HFFc6 (cell line): ENCODE results near the gene SEMA4D. TPM values are rescaled to one million over a fixed set of nuclear protein-coding genes. Genes with fewer than 3 reads are reported as not detected.

Source experiments
- DNase-seq: peaks from one replicate; pipeline ENCODE4 v3.0.0-alpha.2; 2018
- H3K27ac Mint-ChIP-seq: 2 replicates; pipeline ENCODE4 v1.8.0; 2020; ENCODE audit warnings: mild to moderate bottlenecking, mixed read lengths
- H3K27me3 Mint-ChIP-seq: 2 replicates; pipeline ENCODE4 v1.8.0; 2021; ENCODE audit warnings: mild to moderate bottlenecking, moderate library complexity, mixed read lengths; ENCODE audit not compliant: insufficient read depth
- H3K36me3 Mint-ChIP-seq: 2 replicates; pipeline ENCODE4 v1.8.0; 2021; ENCODE audit warnings: low read depth, mixed read lengths
- H3K4me1 Mint-ChIP-seq: 2 replicates; pipeline ENCODE4 v1.8.0; 2020; ENCODE audit warnings: low read depth, mixed read lengths
- H3K4me3 Mint-ChIP-seq: 2 replicates; pipeline ENCODE4 v1.8.0; 2020; ENCODE audit warnings: mild to moderate bottlenecking, moderate library complexity, mixed read lengths
- H3K9me3 Mint-ChIP-seq: 2 replicates; pipeline ENCODE4 v1.8.0; 2020; ENCODE audit warnings: mild to moderate bottlenecking, mixed read lengths
- CTCF ChIP-seq: fragments of 200-600 bp; sonication (generic); IDR thresholded peaks from 2 replicates; pipeline ENCODE4 v1.5.0; 2021; ENCODE audit warnings: antibody characterized with exemption, mild to moderate bottlenecking
- total RNA-seq, 6 experiments: library from RNA; stranded (reverse); fragmentation: NEBNext Ultra II Directional; extraction: Animal tissue kit (Norgen Biotek cat#: 25700); gene quantifications; 2 replicates in 1 of 6; 3 replicates in 5 of 6; pipeline ENCODE4 v1.2.3, GENCODE V29; 2021

SEMA4D gene
- total RNA-seq, 6 experiments from 2014 or later: not detected

GRCh38 chr9:89417832-89418473 is 80.0 kb downstream of the SEMA4D start:
- no peak overlapping the region for H3K27ac Mint-ChIP-seq
- H3K4me1 Mint-ChIP-seq: peaks cover 8% of the 10 kb centered on the region; the same call in 1 of the 2 replicates
- H3K9me3 Mint-ChIP-seq: no peaks in the 10 kb centered on the region
- peaks cover 24% of the 10 kb centered on the region for H3K27me3 Mint-ChIP-seq
- no peak for DNase-seq
- H3K4me3 Mint-ChIP-seq: no peak overlapping the region
- H3K36me3 Mint-ChIP-seq: no peaks in the 10 kb centered on the region
- TF ChIP-seq CTCF: no peak

DNA sequence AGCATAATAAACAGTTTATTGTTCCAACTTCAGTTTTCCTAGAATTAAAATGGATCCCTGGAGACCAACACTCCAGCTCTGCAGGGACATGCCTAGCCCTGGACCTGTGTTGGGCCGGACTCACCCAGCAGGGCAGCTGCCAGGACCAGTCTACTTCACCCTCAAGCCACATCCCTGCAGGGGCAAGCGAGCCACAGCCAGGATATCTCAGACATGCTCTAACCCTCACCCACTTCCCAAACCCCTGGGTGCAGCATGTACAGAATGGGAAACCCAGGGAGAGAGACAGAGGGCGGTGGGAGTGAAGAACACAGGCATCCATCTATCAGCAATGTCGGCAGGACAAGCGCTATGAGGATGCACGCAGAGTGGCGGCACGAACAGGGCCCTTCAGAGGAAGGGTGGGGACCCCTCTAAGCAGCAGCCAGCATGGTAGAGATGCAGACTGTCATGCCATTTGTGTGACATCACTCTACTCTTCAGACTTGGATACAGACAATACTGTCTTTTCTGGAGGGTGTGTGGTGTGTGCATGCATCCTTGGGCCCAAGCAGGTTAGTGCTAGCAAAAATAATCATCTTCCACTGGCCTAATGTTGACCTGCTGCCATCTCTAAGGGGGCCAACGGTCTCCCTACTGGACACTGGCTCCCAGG is 83.1 kb downstream of the SEMA4D start:
- H3K27me3 Mint-ChIP-seq: peaks cover 32% of the 10 kb centered on the region

DNA sequence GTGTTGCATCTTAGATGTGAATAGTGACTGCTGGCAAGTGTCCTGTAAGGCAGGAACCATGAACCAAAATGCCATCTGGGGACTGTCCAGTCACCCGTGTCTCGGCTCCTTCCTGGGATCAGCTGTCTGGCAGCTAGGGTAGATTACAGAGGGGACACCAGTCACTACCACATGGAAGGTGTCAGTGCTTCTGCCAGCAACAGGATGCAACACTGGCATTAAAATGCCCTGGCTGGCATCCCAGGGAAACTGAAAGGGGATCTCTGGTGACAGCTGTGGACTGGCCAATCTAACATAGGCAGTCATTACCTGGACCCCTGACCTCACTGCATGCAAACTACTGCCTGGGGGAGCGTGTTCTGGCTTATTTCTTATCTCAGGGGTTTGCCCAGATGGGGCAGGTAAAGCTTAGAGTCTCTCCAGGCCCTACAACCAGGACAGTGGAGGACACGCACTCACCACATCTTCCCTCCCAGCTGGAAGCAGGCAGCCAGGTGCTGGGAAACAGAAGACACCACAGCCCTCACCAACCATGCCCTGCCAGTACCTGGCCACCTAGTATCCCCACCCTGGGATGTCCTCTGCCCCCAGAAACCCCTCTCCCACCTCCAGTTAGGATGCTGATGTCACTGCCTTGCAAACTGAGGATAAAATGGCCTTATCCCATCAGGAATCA is 83.8 kb downstream of the SEMA4D start:
- H3K9me3 Mint-ChIP-seq: no peaks in the 10 kb centered on the region
- H3K27me3 Mint-ChIP-seq: peaks cover 32% of the 10 kb centered on the region
- no peak overlapping the region for H3K27ac Mint-ChIP-seq
- no peaks in the 10 kb centered on the region for H3K36me3 Mint-ChIP-seq
- no peak for DNase-seq
- H3K4me1 Mint-ChIP-seq: no peaks in the 10 kb centered on the region
- no peak overlapping the region for H3K4me3 Mint-ChIP-seq
- no peak for TF ChIP-seq CTCF

More for the DNA sequence above, 83.1 kb downstream of the SEMA4D start:
- Mint-ChIP-seq H3K4me1 (no peaks in the 10 kb centered on the region), H3K36me3 (no peaks in the 10 kb centered on the region), H3K27ac (no peak overlapping the region), H3K9me3 (no peaks in the 10 kb centered on the region), H3K4me3 (no peak overlapping the region)
- no peak for TF ChIP-seq CTCF
- DNase-seq: no peak

DNA sequence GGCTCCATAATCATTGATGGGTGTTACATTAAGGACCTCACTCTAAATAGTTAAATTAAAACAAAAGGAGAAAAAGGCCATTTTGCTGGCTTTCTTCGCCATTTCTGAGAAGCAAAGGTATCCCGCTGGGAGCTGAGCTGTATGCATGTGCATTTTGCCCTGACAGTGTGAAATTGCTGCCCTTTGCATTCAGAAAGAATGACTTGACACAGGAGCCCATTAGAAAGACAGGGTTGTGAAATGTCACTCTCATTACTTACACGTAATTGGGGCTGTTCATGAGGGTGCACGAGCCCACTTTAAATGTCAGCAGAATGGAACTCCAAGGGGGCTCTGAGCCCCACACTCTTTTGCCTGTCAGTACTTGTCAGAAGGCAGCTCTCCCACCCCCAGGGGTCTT is 85.0 kb downstream of the SEMA4D start:
- Mint-ChIP-seq H3K9me3 (no peaks in the 10 kb centered on the region), H3K4me1 (no peaks in the 10 kb centered on the region), H3K27ac (no peak overlapping the region), H3K36me3 (no peaks in the 10 kb centered on the region), H3K4me3 (no peak overlapping the region), H3K27me3 (peaks cover 27% of the 10 kb centered on the region)
- no peak for TF ChIP-seq CTCF
- DNase-seq: no peak

GRCh38 chr9:89412541-89412940 is 85.4 kb downstream of the SEMA4D start:
- Mint-ChIP-seq H3K27ac (no peak overlapping the region), H3K4me3 (no peak overlapping the region), H3K27me3 (peaks cover 25% of the 10 kb centered on the region), H3K9me3 (peaks cover 3% of the 10 kb centered on the region), H3K4me1 (no peaks in the 10 kb centered on the region), H3K36me3 (peaks cover 2% of the 10 kb centered on the region; the same call in 1 of the 2 replicates)
- no peak for DNase-seq
- no peak for TF ChIP-seq CTCF
